ENCODE data around the gene NOP16.
"Not testable (repeated sequence)": the region's sequence is repeated elsewhere in the genome, so short reads cannot be mapped to it uniquely, and the experiment has no call there.

Gene NOP16

DNA sequence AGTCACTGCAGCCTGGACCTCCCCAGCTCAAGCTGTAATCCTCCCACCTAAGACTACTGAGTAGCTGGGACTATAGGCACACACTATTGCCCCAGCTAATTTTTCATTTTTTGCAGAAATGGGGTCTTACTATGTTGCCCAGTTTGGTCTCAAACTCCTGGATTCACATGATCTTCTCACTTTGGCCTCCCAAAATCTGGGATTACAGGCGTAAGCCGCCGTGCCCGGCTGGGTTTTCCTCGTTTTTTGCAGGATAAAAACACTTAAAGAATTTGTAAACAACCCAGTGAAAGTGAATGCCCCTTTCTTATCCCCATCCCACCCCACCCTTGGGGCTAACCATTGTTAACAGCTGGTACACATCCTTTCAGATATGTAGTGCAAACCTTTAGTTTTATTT, 20.2 kb upstream of the NOP16 start:
- DNase-seq = no peak

DNA sequence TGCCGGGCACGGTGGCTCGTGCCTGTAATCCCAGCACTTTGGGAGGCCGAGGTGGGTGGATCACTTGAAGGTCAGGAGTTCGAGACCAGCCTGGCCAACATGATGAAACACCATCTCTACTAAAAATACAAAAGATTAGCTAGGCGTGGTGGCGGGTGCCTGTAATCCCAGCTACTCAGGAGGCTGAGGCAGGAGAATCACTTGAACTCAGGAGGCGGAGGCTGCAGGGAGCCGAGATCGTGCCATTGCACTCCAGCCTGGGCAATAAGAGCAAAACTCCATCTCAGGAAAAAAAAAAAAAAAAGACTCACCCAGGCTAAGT, 19.8 kb upstream of the NOP16 start:
- not testable (repeated sequence) for DNase-seq

DNA sequence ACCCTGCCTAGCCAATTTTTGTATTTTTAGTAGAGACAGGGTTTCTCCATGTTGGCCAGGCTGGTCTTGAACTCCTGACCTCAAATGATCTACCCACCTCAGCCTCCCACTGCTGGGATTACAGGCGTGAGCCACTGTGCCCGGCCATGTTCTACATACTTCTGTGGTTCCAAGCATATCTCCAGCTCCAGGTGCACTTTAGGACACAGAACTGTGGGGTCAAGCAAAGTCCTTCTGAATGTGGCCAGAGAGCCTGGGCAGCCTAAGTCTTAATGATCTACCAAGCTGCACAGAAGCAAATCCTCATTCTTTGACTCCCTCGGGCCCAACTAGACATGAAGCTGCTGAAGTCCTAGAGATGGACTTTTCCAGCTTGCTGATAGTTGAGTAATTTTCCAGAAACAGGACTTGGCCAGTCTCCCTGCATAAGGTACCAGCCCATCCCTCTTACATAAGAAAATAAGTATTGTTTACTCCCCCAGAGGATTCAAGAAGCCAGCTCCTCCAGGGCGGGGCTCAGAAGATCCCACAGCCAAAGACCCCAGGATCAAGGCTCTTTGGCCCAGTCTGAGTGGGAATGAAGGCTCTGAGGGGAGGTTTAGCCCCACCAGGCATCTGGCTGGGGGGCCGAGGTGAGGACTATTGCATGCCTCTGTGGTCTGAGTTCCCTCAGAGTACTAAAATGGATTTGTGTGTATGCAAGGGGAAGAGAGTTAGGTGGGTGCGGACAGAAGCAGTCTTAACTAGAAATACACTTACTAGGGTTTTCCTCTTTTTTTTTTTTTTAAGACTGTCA, 19.3 kb upstream of the NOP16 start:
- no peak for DNase-seq

DNA sequence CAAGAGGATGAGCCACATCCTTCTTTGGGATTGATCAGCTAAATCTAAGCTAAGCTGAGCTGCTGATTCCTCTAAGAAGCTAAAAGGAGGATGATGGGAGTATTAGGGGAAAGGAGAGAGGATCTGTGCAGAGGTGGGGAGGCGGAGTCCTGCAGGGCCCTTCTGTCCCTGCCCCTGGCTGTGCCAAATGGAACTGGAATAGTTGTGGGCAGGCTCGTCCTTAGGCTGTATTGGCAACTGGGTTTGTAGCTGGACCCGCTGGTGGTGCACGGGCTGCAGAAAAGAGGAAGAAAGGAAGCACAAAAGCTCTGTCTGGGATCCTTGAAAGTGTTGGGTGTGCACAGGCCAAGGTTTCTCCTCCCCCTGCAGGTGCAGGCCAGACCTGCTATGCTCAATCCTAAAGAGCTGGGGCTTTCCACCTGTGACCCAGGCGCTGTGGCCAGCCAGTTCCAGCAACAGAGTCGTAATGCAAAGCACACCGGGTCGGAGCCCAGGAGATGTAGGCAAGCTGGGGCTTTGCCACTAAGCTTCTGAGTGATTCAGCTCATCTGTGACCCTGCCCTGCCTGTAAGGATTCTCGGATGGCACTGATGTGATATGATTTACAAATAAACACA, 18.1 kb upstream of the NOP16 start:
- no peak for DNase-seq

DNA sequence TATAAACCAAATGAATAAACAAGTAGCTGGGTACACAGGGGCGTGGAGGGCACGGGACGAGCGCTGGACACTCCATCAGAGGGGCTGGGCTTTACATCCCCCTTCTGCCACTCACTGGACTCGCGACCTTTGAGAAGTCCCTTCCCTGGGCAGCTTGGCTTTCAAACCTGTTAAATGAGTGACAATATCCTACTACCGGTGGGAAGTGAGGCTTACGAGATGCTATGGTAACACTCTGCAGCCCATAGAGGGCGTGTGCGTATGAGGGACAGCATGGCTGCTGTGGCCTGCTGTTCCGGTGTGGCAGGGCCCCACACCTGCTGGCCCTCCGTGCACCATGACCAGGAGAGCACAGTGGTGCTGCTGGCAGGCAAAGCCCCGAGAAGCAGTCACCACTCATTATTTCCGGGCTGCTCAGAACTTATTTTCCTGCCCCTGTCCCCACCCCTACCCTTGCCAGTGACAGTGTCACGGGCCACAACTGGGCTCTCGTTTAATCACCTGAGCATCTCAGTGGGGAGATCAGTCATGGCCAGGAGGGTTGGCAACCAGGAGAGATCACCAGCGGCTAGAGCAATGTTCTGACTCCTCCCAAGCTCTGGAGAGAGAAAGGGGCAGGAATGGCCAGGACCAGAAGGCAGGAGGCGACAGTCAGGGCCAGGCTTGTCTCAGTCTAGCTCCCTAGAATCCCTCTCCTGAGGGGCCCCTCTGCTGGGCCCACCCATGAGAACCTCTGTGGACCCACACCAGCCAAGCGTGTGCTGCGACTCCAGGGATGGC, 17.4 kb upstream of the NOP16 start:
- DNase-seq = no peak

DNA sequence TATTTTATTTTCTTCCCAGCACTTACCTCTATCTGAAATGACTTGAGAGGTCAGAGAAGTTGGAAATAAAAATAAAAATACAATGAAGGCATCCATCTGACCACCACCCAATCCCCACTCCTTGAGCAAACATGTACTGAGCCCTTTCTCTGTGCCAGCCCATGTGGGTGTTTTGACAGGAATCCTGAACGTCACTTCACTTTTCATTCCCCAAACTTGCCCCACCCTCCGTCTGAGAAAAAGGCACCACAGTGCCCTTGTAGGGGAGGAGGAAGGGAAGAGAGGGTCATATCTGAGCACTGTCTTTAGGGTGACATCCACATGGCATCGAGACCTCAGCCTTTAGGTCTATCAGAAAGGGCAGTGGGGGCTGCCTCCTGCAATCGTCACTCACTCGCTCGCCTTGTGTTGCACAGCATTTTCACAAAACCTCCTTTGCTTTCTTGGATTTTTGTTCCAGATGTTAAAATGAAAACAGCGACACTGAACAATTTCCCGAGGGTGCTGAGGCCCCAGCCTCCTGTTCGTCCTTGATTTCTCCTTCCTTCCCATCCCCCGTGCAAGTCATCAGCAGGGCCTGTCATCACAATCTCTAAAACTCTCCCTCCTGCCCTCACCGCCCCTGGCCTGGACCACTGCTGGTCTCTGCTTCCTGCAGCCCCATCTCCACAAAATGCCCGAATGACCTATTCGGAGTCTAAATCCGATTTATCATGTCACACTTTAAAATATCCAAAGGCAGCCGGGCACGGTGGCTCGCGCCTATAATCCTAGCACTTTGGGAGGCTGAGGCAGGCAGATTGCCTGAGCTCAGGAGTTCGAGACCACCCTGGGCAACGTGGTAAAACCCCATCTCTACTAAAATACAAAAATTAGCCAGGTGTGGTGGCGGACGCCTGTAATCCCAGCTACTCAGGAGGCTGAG, 13.1 kb upstream of the NOP16 start:
- DNase-seq = no peak

DNA sequence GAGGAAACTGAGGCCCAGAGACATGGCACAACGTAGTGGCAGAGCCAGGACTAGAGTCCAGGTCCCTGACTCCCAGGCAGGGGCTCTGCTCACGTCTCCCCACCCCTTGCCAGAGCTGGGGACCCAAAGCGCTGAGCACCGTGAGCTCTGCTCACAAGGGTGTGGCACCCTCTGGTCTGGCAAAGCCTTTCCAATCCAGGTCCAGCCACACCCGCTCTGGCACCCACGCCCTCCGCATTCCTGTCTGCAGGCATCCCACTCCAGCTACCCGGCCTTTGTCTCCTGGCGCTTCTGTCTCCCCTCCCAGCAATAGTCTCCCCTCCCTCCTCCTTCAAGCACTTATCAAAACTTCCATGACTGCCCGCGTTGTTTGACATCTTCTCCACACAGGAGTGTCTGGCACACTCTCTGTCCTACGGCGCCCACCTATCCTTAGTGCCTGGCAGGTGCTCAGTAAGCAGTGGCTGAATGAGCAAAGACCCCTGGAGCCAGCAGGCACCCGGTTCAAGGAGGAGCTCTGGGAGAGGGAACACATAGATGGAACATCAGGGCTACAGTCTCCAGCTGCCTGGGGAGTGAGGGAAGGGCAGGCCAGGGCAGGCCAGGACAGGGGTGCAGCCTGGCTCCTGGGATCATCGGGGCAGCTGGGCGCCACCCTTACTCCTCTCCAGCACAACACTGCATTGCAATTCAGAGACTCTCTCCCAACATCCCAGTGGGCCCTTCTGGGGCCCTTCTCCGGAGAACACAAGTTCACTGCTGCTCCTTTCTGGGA, 12.2 kb upstream of the NOP16 start:
- peak; percentile 6 for DNase-seq

DNA sequence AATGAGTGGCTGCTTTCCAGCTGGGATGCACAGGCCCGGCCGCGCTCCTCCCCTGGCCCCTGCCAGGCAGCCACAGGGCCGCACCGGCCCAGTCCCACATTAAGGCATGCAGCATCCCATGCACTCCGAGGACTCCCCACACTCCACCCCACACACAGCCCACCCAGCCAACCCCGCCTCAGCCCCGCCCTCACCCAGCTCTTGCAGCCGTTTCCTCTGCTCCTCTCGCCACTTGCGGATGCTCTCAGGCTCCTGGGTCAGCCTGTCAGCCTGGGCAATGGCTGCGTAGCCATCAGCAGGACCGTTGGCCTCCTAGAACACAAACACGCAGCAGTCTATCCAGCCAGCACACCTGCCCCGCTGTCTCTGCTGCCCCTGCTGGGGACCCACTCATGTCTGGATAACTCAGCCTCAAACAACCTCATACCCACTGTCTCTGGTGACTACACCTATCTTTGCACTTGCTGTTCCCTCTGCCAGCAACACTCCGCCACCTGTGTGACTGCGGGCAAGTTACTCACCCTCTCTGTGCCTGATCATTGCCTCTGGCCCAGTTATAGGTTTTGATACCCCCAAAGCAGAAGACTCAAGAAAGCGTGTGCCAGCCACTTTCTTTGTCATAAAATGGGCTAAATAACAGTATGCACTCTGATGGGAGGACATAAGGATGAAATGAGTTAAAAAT, 9.5 kb upstream of the NOP16 start:
- DNase-seq = no peak

DNA sequence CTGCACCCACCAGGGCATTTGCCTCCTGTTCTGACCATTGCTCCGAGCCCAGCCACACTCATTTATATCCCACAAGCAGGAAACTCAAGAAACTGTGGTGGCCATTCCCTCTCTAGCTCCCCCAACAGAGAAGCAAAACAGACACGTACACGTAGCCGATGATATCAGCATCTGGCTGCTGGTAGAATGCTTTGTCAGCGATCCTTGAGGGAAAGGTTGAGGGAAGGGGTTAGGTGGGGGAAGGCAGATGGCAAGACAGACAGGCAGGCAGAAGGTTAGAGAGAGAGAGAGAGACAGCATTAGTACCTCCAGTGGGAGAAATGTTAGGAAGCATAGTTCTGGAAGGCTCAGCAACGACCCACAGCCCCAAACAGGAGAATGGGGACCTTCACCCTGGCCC, 7.9 kb upstream of the NOP16 start:
- peak; percentile 37 for DNase-seq

DNA sequence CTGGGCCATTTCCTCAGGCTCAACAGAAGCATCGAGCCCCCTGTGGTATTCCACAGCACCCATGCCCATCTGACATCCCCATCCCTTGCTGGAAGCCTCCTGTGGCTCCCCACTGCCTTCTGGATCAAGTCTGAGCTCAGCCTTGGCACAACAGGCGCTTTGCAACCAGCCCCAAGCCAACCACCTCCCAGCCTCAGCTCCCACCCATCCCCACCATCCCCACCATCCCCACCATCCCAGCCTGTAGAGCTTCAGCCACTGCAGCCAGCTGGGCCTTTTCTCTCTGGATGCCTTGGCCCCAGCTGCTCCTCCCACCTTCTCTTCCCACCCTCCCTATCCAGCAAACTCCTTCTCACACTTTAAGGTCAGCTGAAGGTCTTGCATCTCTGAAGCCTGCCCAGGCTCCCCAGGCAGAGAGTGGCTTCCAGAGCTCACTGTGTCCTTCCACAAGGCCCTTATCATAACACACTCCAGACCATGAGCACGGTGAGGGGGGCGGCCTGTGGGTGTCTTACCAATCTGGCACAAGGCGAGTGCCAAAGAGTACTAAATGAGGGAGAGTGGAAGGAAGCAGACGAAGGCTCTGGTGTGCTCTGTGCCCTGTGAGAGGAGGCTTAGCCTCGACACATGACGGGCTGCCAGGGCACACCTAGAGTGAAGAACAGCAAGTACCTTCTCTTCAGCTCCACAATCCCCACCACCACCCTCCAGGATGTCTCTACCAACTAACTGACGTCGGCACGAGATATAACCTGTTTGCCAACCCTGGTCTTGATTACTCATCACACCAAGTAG, 6.7 kb upstream of the NOP16 start:
- DNase-seq = no peak

DNA sequence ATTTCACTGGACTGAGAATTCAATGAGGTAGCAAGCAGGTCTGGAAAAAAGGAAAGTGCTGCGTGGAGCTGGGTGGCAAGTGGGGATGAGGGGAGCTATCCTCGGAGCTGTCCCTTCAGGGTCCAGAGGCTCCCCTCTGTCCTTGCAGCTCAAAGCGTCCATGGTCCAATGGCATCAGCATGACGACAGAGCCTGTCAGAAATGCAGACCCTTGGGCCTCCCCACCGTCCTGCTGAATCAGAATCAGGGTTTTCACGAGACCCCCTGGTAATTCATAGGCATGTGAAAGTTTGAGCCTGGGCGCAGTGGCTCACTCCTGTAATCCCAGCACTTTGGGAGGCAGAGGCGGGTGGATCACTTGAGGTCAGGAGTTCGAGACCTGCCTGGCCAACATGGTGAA, 5.7 kb upstream of the NOP16 start:
- DNase-seq = no peak

DNA sequence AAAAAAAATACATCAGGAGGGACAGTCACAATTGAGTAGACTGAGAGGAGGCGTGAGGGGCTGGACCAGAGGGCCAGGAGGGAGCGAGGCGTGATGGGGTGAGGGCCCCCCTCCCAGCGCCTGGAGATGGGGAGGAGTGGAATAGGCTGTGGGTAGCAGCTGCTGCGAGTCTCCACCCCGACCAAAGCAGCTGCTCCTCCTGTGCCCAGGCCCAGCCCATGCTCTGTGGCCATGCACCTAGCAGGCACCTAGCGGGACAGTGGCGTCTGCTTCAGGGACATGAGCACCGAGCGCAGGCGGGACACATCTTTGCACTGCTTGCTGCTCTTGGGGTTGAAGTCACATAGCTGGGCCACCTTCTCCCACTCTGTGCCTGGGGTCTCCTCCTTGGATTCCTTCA, 4.1 kb upstream of the NOP16 start:
- DNase-seq = no peak

DNA sequence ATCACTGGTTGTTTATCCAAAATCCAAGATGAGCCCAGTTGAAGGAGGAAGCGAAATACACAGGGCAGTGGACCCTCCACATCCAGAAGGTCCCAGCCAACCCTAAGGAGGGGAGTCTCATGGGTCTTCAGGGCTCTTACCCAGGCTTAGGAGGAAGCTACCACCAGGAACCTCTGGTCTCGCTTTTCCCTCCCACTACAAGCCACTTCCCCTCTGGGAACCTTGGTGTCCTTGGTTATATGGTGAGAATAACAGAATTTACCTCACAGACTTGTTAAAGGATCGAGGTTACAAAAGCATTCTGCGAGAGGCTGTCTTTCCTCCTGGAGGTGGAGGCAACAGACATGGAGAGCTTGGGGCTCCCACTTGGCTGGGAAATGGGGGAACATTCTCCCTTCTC, 3.6 kb upstream of the NOP16 start:
- no peak for DNase-seq

DNA sequence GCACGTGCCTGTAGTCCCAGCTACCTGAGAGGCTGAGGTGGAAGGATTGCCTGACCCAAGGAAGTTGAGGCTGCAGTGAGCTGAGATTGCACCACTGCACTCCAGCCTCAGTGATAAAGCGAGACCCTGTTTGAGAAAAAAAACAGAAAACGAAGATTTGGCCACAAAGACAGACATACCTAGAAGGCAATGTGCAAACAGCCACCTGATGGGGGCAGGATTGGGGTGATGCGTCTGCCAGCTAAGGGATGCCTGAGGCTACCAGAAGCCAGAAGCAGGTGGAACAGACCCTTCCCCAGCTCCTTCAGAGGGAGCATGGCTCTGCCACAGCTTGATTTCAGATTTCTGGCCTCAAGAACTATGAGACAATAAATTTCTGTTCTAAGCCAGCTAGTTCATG, 3.1 kb upstream of the NOP16 start:
- no peak for DNase-seq

DNA sequence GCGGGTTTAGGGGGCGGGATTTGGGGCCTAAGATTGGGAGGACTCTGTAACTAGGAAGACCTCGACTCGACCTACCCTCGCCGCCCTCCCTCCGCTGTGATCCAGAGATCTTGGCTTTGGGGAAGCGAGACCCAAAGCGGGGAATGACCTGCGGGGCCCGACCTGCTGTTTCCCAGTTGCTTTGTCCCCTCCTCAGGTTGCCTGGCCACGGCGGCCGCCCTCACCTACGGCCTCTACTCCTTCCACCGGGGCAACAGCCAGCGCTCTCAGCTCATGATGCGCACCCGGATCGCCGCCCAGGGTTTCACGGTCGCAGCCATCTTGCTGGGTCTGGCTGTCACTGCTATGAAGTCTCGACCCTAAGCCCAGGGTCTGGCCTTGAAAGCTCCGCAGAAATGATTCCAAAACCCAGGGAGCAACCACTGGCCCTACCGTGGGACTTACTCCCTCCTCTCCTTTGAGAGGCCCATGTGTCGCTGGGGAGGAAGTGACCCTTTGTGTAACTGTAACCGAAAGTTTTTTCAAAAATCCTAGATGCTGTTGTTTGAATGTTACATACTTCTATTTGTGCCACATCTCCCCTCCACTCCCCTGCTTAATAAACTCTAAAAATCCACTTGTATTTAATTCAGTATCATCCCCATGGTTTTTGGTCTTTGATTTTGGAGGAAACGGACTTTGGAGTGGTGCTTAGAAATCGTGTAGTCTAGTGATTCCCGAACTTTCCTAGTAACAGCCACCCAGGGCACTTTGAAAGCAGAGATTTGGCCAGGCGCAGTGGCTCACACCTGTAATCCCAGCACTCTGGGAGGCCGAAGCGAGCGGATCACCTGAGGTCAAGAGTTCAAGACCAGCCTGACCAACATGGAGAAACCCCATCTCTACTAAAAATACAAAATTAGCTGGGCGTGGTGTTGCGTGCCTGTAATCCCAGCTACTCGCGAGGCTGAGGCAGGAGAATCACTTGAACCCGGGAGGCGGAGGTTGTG, 1.0 kb upstream of the NOP16 start:
- DNase-seq = peak; percentile 52

DNA sequence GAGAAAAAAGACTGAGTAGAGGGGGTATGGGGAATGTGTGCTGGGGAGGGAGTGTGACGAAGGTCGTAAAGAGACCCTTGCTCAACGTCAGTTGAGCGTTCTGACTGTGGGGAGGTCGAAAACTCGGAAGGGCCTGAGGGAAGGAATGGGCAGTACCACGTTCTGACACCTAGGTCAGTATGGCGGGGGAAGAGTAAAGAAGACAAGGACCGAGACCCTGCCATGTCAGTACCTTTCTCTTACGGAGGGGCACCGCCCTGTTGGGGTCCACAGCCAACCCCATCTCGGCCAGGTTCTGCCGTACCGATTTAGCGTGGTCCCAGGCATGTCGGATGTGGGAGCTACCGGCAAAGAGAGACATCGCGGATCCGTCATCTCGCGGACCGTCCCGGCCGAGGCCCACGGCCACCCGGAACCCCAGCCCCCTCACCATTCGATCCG, 375 bp downstream of the NOP16 start:
- no peak for DNase-seq

DNA sequence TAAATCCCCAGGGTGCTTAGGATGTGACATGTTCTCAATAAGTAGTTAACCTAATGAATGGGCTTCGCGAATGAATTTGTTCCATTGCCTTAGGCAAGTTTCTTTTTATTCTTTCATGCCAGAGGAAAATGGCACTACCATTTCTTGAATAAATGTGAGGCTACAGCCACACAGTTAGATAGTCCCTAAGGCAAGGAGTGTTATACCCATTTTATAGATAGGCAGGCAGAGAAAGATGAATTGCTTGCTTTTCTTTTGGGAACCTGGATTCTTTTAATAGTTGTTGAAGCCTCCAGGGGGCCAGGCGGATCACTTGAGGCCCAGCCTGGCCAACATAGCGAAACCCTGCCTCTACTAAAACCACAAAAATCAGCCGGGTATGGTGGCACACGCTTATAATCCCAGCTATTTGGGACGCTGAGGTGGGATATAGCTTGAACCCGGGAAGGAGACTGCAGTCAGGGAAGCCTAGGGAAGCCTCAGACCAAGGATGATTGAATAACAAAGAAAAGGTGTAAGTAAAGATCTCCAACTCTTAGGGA, 943 bp downstream of the NOP16 start:
- no peak for DNase-seq

DNA sequence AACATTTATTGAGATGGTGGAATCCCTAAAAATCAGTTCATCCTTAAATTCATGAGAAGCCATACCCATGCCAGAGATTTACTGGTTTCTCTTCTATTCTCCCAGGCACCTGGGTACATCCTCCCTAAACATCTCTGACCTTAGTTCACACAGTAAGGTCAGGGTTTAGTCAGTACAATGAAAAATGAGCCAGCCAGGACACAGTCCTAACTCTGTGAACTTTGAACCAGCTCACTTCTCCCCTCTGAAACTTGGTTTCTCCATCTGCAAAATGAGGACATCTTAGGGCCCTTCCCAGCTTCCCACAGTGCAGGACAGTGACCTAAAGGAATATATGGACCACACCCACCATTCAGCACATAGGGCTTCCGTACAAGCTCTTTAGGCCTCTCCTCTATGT, 1.9 kb downstream of the NOP16 start:
- no peak for DNase-seq

DNA sequence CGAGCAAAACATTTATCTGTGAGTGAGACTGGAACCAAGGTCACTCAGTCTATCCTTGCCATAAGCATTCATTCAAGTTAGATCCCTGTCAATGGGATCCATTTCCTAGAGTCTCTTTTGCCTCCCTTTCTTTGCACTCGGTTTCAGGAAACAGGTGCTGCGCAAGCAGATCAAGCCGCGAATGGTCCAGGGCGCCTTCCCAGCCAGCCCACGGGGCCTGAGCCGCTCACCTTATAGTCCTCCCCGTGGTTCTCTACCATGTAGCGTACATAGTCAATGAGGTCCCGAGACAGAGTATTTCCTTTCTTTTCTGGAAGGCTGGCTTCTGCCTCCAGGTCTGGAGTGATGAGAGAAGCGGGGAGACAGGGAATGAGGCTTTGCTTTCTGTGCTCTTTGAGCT, 3.4 kb downstream of the NOP16 start:
- no peak for DNase-seq
